ENCODE data around the gene OR8H2.

DNA sequence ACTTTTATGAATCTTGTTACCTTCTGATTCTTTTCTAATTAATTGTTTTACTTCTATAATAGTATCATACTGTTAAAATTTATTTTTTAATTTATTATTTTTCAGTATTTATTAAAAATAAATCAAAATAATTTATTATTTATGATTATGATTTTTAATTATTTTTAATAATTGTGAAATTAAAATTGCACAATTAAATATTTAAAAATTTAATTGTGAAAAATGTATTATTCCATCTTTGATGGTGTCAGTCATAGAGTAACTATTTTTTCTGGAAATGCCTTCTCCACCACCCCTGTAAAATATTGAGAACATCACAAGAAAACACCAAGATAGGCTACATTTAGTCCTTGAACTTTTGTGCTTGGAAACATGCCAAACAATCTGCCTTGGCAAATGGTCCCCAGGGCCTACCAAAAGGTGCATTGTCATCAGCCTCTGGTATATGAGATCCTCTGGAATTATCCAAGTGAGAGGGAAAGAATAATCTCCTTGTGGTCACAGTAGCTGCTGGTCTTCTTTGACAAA lies at the start of gene OR8H2:
- TF ChIP-seq POLR2A (IDR thresholded peaks at IDR 0.05; ENCODE audit: low read depth, low read length) (no peak), SMC3 (IDR thresholded peaks at IDR 0.05; ENCODE audit: low read depth, low read length) (no peak), CEBPB (IDR thresholded peaks at IDR 0.05; ENCODE audit: low read depth, low read length) (no peak), MAZ (IDR thresholded peaks at IDR 0.05; ENCODE audit: borderline replicate concordance, low read depth, low read length) (no peak), FOS (IDR thresholded peaks at IDR 0.05; ENCODE audit: low read depth, low read length) (no peak), RAD21 (IDR thresholded peaks at IDR 0.05; ENCODE audit: low read length) (no peak), MXI1 (IDR thresholded peaks at IDR 0.05; ENCODE audit: borderline replicate concordance, low read depth, low read length) (no peak), RFX5 (IDR thresholded peaks at IDR 0.05; ENCODE audit: low read depth, low read length) (no peak)
- TF ChIP-seq, protein P1, sequence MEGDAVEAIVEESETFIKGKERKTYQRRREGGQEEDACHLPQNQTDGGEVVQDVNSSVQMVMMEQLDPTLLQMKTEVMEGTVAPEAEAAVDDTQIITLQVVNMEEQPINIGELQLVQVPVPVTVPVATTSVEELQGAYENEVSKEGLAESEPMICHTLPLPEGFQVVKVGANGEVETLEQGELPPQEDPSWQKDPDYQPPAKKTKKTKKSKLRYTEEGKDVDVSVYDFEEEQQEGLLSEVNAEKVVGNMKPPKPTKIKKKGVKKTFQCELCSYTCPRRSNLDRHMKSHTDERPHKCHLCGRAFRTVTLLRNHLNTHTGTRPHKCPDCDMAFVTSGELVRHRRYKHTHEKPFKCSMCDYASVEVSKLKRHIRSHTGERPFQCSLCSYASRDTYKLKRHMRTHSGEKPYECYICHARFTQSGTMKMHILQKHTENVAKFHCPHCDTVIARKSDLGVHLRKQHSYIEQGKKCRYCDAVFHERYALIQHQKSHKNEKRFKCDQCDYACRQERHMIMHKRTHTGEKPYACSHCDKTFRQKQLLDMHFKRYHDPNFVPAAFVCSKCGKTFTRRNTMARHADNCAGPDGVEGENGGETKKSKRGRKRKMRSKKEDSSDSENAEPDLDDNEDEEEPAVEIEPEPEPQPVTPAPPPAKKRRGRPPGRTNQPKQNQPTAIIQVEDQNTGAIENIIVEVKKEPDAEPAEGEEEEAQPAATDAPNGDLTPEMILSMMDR (conservative IDR thresholded peaks at IDR 0.05; ENCODE audit: low read depth, low read length), result no peak
- TF ChIP-seq, protein P2, sequence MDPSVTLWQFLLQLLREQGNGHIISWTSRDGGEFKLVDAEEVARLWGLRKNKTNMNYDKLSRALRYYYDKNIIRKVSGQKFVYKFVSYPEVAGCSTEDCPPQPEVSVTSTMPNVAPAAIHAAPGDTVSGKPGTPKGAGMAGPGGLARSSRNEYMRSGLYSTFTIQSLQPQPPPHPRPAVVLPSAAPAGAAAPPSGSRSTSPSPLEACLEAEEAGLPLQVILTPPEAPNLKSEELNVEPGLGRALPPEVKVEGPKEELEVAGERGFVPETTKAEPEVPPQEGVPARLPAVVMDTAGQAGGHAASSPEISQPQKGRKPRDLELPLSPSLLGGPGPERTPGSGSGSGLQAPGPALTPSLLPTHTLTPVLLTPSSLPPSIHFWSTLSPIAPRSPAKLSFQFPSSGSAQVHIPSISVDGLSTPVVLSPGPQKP (IDR thresholded peaks at IDR 0.05; ENCODE audit: borderline replicate concordance, low read depth, low read length), result no peak
- TF ChIP-seq, protein P3, sequence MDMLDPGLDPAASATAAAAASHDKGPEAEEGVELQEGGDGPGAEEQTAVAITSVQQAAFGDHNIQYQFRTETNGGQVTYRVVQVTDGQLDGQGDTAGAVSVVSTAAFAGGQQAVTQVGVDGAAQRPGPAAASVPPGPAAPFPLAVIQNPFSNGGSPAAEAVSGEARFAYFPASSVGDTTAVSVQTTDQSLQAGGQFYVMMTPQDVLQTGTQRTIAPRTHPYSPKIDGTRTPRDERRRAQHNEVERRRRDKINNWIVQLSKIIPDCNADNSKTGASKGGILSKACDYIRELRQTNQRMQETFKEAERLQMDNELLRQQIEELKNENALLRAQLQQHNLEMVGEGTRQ (IDR thresholded peaks at IDR 0.05; ENCODE audit: low read depth, low read length), result no peak

All from IMR-90 (cell line).